HepG2 (cell line): ENCODE results near the gene RAB34. TPM values are rescaled to one million over a fixed set of nuclear protein-coding genes. Genes with fewer than 3 reads are reported as not detected.

Experiments used
- CBX5 ChIP-seq: sonication (generic); formaldehyde crosslinking; IDR thresholded peaks from 2 replicates; pipeline ENCODE4 v1.4.0; 2020; ENCODE audit warnings: missing genetic modification reagents, borderline replicate concordance
- CC2D1A ChIP-seq: sonication (generic); formaldehyde crosslinking; IDR thresholded peaks from 2 replicates; pipeline ENCODE4 v1.8.1; 2023; ENCODE audit warnings: mild to moderate bottlenecking, missing genetic modification reagents
- GABPB1 ChIP-seq: IDR thresholded peaks from 2 replicates; pipeline ENCODE4 v1.6.1; 2016; ENCODE audit warnings: mild to moderate bottlenecking, missing genetic modification reagents, moderate library complexity, missing compliant biosample characterization
- ISL2 ChIP-seq: sonication (generic); formaldehyde crosslinking; IDR thresholded peaks from 2 replicates; pipeline ENCODE4 v1.5.0; 2020; ENCODE audit warnings: missing genetic modification reagents
- KAT2B ChIP-seq: fragments of 150-350 bp; IDR thresholded peaks from 2 replicates; pipeline ENCODE4 v1.6.1; 2014; ENCODE audit warnings: low read depth, low read length, borderline replicate concordance
- MEIS2 ChIP-seq: sonication (generic); formaldehyde crosslinking; IDR thresholded peaks from 2 replicates; pipeline ENCODE4 v1.9.0; 2021; ENCODE audit warnings: mild to moderate bottlenecking, missing genetic modification reagents
- MTA3 ChIP-seq: sonication (generic); formaldehyde crosslinking; IDR thresholded peaks from 2 replicates; pipeline ENCODE4 v1.4.0; 2020; ENCODE audit warnings: missing genetic modification reagents
- NRL ChIP-seq: sonication (generic); formaldehyde crosslinking; IDR thresholded peaks from 2 replicates; pipeline ENCODE4 v1.5.0; 2020; ENCODE audit warnings: missing genetic modification reagents, mild to moderate bottlenecking, moderate library complexity, borderline replicate concordance
- SOX13 ChIP-seq, 3 experiments: fragments of 450-650 bp in 1 of 3; sonication (generic) in 1 of 3; formaldehyde crosslinking in 1 of 3; IDR thresholded peaks in 2 of 3; conservative IDR thresholded peaks in 1 of 3; 2 replicates each; pipeline versions ENCODE4 v1.5.0 to v1.6.1; 2016 to 2020; ENCODE audit warnings: antibody characterized with exemption in 1 of 3, mild to moderate bottlenecking in 1 of 3, missing compliant biosample characterization in 1 of 3, missing genetic modification reagents in 1 of 3, moderate library complexity in 1 of 3
- SP4 ChIP-seq: sonication (generic); formaldehyde crosslinking; IDR thresholded peaks from 2 replicates; pipeline ENCODE4 v1.8.1; 2023; ENCODE audit warnings: mild to moderate bottlenecking, missing genetic modification reagents
- SRSF1 ChIP-seq: fragments of 200-400 bp; formaldehyde crosslinking; optimal IDR thresholded peaks from 2 replicates; pipeline ENCODE3; 2017; ENCODE audit warnings: mild to moderate bottlenecking, low read depth, low read length, moderate library complexity
- TCF7 ChIP-seq: sonication (generic); IDR thresholded peaks from 2 replicates; pipeline ENCODE4 v1.6.1; 2016; ENCODE audit warnings: antibody characterized with exemption, low read depth
- YEATS4 ChIP-seq: sonication (generic); formaldehyde crosslinking; IDR thresholded peaks from 2 replicates; pipeline ENCODE4 v1.4.0; 2020; ENCODE audit warnings: missing genetic modification reagents, borderline replicate concordance
- ZNF552 ChIP-seq: sonication (generic); formaldehyde crosslinking; IDR thresholded peaks from 2 replicates; pipeline ENCODE4 v1.9.0; 2022; ENCODE audit warnings: missing genetic modification reagents, mild to moderate bottlenecking, borderline replicate concordance
- ZNF652 ChIP-seq: IDR thresholded peaks from 2 replicates; pipeline ENCODE4 v1.6.1; 2016; ENCODE audit warnings: low read depth, borderline replicate concordance
- ZNF737 ChIP-seq: sonication (generic); formaldehyde crosslinking; IDR thresholded peaks from 2 replicates; pipeline ENCODE4 v1.5.0; 2020; ENCODE audit warnings: missing genetic modification reagents, mild to moderate bottlenecking, borderline replicate concordance
- ZNF850 ChIP-seq: sonication (generic); formaldehyde crosslinking; conservative IDR thresholded peaks from 2 replicates; pipeline ENCODE4 v1.9.0; 2021; ENCODE audit warnings: mild to moderate bottlenecking, missing genetic modification reagents
- polyA plus RNA-seq, 8 experiments: library from polyadenylated mRNA; depleted of rRNA in 3 of 8; stranded (reverse) in 7 of 8; unstranded in 1 of 8; fragments of >200 nt; fragmentation: Illumina TruSeq in 4 of 8; extraction: Trizol in 4 of 8; gene quantifications; 2 replicates each; pipeline versions ENCODE4 v1.2.1 to v1.2.3, GENCODE V29; 2011 to 2016; ENCODE audit warnings: low read depth in 4 of 8, missing spikeins in 1 of 8, mixed read lengths in 1 of 8; ENCODE audit not compliant: insufficient read depth in 1 of 8
- total RNA-seq, 5 experiments: library from RNA; depleted of rRNA; stranded (reverse); fragments of >200 nt; fragmentation: Illumina TruSeq; extraction: Trizol; gene quantifications; 2 replicates each; pipeline ENCODE4 v1.2.3, GENCODE V29; 2016; ENCODE audit warnings: low read depth in 1 of 5
- TF ChIP-seq, protein P1 (sequence below): sonication (generic); formaldehyde crosslinking; conservative IDR thresholded peaks from 2 replicates; pipeline ENCODE4 v1.8.1; 2023; ENCODE audit warnings: missing genetic modification reagents
- TF ChIP-seq, protein P2 (sequence below): sonication (generic); formaldehyde crosslinking; IDR thresholded peaks from 2 replicates; pipeline ENCODE4 v1.5.1; 2020; ENCODE audit warnings: missing genetic modification reagents, mild to moderate bottlenecking, borderline replicate concordance
- TF ChIP-seq, protein P3 (sequence below): sonication (generic); formaldehyde crosslinking; IDR thresholded peaks from 2 replicates; pipeline ENCODE4 v1.5.0; 2020; ENCODE audit warnings: missing genetic modification reagents
- TF ChIP-seq, protein P4 (sequence below): sonication (generic); formaldehyde crosslinking; IDR thresholded peaks from 2 replicates; pipeline ENCODE4 v1.5.1; 2020; ENCODE audit warnings: mild to moderate bottlenecking, missing genetic modification reagents, moderate library complexity

Gene RAB34
- total and polyA plus RNA-seq, 2 of the 13 experiments (the other 11 are each of a cell fraction or from before 2014, with no cell fraction given): 0.49 TPM; not detected in 1

DNA sequence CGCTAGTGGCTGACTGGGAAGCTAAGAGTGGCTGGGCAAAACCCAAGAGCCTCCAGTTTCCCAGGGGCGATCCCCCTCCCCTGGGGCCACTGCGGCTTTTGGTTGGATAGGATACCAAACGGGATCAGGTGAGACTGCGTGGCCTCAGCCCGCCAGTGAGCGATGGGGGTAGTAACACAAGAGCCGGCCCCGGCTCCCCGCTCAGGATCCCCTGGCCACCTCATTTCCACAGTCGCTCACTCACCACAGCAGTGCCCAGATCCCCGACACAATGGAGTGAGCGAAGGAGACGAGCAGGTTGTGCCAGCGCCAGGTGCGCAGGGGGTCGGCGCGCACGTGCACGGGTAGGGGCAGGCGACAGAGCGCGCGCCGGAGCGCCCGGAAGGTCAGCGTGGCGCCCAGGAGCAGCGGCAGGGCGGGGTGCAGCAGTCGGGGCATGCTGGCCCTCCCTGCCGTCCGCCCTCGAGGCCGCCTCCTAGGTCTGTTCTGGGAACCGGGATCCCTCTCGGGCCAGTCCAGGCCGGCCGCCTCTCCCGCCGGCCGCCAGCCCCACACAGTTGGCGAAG, 8.1 kb upstream of the RAB34 start (continued):
- TF ChIP-seq MEIS2 (CRISPR knock-in tag) (no peak), ZNF850 (no peak; the same call in 1 of the 2 replicates), ZNF737 (CRISPR knock-in tag) (no peak), SOX13 (IDR thresholded peaks at IDR 0.05) (no peak; the same call in 1 of the 2 replicates), SOX13 (CRISPR knock-in tag; conservative IDR thresholded peaks at IDR 0.05 in 1 of 2, IDR thresholded peaks at IDR 0.05 in 1 of 2) (peak in 1 of 2 experiments; percentile 33; a peak in 1 of 4 replicates), KAT2B (no peak), SRSF1 (peak; percentile 62), ISL2 (peak; percentile 52; the same call in 1 of the 2 replicates), CC2D1A (CRISPR knock-in tag) (0 out of 2 replicates have a peak, but pooled peaks have one; percentile 73), SP4 (no peak; the same call in 1 of the 2 replicates), ZNF652 (no peak), CBX5 (CRISPR knock-in tag) (no peak; the same call in 1 of the 2 replicates), TCF7 (no peak), YEATS4 (CRISPR knock-in tag) (peak; percentile 89), NRL (peak; percentile 68), MTA3 (no peak), GABPB1 (peak; percentile 72), ZNF552 (CRISPR knock-in tag) (peak; percentile 61; the same call in 1 of the 2 replicates)
- TF ChIP-seq, protein P1, sequence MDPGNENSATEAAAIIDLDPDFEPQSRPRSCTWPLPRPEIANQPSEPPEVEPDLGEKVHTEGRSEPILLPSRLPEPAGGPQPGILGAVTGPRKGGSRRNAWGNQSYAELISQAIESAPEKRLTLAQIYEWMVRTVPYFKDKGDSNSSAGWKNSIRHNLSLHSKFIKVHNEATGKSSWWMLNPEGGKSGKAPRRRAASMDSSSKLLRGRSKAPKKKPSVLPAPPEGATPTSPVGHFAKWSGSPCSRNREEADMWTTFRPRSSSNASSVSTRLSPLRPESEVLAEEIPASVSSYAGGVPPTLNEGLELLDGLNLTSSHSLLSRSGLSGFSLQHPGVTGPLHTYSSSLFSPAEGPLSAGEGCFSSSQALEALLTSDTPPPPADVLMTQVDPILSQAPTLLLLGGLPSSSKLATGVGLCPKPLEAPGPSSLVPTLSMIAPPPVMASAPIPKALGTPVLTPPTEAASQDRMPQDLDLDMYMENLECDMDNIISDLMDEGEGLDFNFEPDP (CRISPR knock-in tag): no peak
- TF ChIP-seq, protein P2, sequence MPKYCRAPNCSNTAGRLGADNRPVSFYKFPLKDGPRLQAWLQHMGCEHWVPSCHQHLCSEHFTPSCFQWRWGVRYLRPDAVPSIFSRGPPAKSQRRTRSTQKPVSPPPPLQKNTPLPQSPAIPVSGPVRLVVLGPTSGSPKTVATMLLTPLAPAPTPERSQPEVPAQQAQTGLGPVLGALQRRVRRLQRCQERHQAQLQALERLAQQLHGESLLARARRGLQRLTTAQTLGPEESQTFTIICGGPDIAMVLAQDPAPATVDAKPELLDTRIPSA (CRISPR knock-in tag): 0 out of 2 replicates have a peak, but pooled peaks have one; percentile 72
- TF ChIP-seq, protein P3, sequence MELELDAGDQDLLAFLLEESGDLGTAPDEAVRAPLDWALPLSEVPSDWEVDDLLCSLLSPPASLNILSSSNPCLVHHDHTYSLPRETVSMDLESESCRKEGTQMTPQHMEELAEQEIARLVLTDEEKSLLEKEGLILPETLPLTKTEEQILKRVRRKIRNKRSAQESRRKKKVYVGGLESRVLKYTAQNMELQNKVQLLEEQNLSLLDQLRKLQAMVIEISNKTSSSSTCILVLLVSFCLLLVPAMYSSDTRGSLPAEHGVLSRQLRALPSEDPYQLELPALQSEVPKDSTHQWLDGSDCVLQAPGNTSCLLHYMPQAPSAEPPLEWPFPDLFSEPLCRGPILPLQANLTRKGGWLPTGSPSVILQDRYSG (CRISPR knock-in tag): peak; percentile 41; the same call in 1 of the 2 replicates
- TF ChIP-seq, protein P4, sequence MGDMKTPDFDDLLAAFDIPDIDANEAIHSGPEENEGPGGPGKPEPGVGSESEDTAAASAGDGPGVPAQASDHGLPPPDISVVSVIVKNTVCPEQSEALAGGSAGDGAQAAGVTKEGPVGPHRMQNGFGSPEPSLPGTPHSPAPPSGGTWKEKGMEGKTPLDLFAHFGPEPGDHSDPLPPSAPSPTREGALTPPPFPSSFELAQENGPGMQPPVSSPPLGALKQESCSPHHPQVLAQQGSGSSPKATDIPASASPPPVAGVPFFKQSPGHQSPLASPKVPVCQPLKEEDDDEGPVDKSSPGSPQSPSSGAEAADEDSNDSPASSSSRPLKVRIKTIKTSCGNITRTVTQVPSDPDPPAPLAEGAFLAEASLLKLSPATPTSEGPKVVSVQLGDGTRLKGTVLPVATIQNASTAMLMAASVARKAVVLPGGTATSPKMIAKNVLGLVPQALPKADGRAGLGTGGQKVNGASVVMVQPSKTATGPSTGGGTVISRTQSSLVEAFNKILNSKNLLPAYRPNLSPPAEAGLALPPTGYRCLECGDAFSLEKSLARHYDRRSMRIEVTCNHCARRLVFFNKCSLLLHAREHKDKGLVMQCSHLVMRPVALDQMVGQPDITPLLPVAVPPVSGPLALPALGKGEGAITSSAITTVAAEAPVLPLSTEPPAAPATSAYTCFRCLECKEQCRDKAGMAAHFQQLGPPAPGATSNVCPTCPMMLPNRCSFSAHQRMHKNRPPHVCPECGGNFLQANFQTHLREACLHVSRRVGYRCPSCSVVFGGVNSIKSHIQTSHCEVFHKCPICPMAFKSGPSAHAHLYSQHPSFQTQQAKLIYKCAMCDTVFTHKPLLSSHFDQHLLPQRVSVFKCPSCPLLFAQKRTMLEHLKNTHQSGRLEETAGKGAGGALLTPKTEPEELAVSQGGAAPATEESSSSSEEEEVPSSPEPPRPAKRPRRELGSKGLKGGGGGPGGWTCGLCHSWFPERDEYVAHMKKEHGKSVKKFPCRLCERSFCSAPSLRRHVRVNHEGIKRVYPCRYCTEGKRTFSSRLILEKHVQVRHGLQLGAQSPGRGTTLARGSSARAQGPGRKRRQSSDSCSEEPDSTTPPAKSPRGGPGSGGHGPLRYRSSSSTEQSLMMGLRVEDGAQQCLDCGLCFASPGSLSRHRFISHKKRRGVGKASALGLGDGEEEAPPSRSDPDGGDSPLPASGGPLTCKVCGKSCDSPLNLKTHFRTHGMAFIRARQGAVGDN (CRISPR knock-in tag): peak; percentile 93
